Choroid plexus epithelial cell (primary cell): ENCODE results near the gene NOTCH2.
A peak's percentile ranks its signal among the peaks of the same experiment; 100 is the strongest.

ENCODE experiments used
- DNase-seq: peaks from one replicate; pipeline ENCODE4 v3.0.0-alpha.2; 2010; ENCODE audit warnings: low read depth
- H3K4me3 ChIP-seq: 2 replicates; pipeline ENCODE4 v1.5.1; 2011; ENCODE audit warnings: low read depth, mild to moderate bottlenecking, control low read depth, low read length, moderate library complexity
- TF ChIP-seq, protein P1 (sequence below): conservative IDR thresholded peaks from 2 replicates; pipeline ENCODE4 v1.5.1; 2011; ENCODE audit warnings: low read depth, mild to moderate bottlenecking, control low read depth, inconsistent platforms, low read length, moderate library complexity

Gene NOTCH2

GRCh38 chr1:119898530-119898929 is 170.9 kb downstream of the NOTCH2 start:
- TF ChIP-seq, protein P1, sequence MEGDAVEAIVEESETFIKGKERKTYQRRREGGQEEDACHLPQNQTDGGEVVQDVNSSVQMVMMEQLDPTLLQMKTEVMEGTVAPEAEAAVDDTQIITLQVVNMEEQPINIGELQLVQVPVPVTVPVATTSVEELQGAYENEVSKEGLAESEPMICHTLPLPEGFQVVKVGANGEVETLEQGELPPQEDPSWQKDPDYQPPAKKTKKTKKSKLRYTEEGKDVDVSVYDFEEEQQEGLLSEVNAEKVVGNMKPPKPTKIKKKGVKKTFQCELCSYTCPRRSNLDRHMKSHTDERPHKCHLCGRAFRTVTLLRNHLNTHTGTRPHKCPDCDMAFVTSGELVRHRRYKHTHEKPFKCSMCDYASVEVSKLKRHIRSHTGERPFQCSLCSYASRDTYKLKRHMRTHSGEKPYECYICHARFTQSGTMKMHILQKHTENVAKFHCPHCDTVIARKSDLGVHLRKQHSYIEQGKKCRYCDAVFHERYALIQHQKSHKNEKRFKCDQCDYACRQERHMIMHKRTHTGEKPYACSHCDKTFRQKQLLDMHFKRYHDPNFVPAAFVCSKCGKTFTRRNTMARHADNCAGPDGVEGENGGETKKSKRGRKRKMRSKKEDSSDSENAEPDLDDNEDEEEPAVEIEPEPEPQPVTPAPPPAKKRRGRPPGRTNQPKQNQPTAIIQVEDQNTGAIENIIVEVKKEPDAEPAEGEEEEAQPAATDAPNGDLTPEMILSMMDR, result no peak
- no peak for DNase-seq

DNA sequence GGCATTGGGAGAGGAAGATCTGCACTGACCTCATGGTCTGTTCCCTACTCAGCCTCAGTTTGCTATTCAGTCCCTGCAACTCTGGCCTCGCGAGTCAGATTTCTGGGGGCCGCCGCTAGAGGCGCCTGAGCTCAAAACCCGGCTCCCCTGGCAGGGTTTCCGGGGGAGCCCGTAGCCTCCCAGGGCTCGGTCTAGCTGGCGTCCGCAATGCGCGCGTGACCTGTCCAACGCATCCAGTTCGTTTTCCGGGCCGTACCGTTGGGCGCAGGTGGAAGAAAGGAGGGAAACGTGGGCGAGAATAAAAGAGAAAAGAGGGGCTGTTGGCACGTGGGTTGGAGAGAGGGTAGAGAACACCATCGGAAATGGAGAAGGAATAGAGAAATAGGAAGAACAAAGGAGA is 173.2 kb downstream of the NOTCH2 start, which contains the start of gene ADAM30:
TSS of gene ADAM30 (minus strand) at position 213 of the 400 bp plus-strand sequence. CDS start at position 34, 179 bp downstream.
- TF ChIP-seq, protein P1, result peak; percentile 37
- DNase-seq, result no peak
- no peak within 1 kb of the TSS for H3K4me3 ChIP-seq

More at GRCh38 chr1:119898530-119898929, 170.9 kb downstream of the NOTCH2 start:
- H3K4me3 ChIP-seq, result no peak overlapping the region

- TF ChIP-seq, protein P1, result no peak
- no peak for DNase-seq
- H3K4me3 ChIP-seq, result no peak overlapping the region
Observed at GRCh38 chr1:119895102-119895501, 174.4 kb downstream of the NOTCH2 start.

DNA sequence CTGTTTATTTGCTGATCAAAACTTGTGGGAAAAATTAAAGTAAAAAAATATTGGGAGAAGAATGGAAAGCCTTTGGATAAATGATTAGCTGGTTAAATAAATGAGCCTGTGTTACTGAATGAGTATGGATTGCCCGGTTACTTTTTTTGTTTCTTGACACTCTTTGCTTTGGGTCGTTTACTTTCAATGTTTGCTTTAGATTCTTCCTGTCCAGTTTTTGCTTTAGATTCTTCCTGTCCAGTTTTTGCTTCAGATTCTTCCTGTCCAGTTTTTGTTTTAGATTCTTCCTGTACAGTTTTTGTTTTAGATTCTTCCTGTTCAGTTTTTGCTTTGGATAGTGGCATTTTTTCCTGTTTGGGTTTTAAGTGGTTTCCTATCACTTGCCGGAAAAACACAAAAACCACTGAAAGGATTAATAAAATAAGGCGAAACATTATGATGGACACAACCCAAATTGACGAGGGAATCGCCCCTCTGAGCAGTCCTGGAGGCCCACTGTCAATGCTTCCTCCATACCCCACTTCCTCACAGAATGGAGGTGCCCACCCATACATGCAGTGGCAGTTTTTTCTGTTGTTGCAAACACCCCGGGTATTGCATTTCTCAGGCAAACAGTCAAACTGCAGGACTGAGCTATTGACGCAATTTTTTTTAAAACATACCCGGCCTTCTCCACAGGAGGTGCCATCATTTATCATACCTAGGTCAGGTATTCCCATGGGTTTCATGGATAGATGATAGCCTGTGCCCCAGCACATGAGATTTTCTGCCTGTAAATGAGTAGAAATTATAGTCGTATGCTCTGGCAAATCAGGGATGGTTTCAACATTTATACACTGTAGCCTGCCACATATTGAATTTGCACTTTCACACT is 175.4 kb downstream of the NOTCH2 start:
- DNase-seq, result no peak
- TF ChIP-seq, protein P1, result no peak
- no peak overlapping the region for H3K4me3 ChIP-seq

DNA sequence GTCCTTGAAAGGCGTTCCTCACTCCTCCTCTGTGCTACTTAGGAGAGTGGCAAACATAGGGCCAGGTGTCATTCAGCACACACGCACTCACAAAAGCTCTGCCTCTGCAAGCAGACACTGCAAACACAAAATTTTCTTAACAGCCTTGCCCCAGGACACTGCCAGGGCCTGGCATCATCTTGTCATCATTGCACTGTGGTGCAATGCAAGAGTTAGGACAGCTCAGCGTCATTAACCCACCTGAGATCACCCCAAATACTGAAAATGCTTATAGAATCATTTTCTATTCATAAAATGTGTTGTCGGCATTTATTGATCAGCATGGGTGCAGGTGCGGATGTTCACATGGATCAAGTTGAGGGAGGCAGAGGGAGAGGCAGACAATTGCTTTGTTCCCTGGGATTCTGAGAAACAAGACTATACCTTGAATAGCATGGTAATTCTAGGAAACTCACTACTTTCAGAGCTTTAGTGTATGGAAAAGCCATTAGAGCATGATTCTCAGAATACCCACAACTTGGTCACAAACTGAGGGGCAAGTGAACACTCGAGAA is 176.1 kb downstream of the NOTCH2 start:
- no peak overlapping the region for H3K4me3 ChIP-seq
- TF ChIP-seq, protein P1, result no peak
- no peak for DNase-seq

GRCh38 chr1:119891386-119891785 is 178.1 kb downstream of the NOTCH2 start:
- TF ChIP-seq, protein P1, result no peak
- no peak overlapping the region for H3K4me3 ChIP-seq
- no peak for DNase-seq

- TF ChIP-seq, protein P1, result no peak
- DNase-seq, result no peak
- H3K4me3 ChIP-seq, result no peak overlapping the region
Observed at GRCh38 chr1:119888476-119888875, 181.0 kb downstream of the NOTCH2 start.
